H1 (cell line): ENCODE results near the gene SSBP3.

Experiments
- GABPA ChIP-seq: IDR thresholded peaks from 2 replicates; pipeline ENCODE4 v1.6.1; 2011; ENCODE audit warnings: mild to moderate bottlenecking, low read length, moderate library complexity, borderline replicate concordance; ENCODE audit not compliant: insufficient read depth
- HDAC2 ChIP-seq, 2 experiments: fragments of 300-600 bp in 1 of 2; sonication (generic) in 1 of 2; IDR thresholded peaks; 2 replicates each; pipeline ENCODE4 v1.6.1; 2011 to 2012; ENCODE audit warnings: low read depth in 2 of 2, low read length in 2 of 2, mild to moderate bottlenecking in 2 of 2, moderate library complexity in 2 of 2, borderline replicate concordance in 1 of 2, inconsistent platforms in 1 of 2
- JUND ChIP-seq: IDR thresholded peaks from 2 replicates; pipeline ENCODE4 v1.6.1; 2011; ENCODE audit warnings: mild to moderate bottlenecking, improper control_type of control experiment, low read length
- POLR2AphosphoS5 ChIP-seq: IDR thresholded peaks from 2 replicates; pipeline ENCODE4 v1.6.1; 2011; ENCODE audit warnings: low read depth, low read length
- SIRT6 ChIP-seq: IDR thresholded peaks from one replicate; pipeline ENCODE4 v1.7.1; 2012; ENCODE audit warnings: low read length, inconsistent platforms
- TF ChIP-seq, protein P1 (sequence below), 3 experiments: IDR thresholded peaks; 1 replicate in 2 of 3; 2 replicates in 1 of 3; pipeline versions ENCODE4 v1.5.1 to v1.6.1; 2011; ENCODE audit warnings: low read length in 3 of 3, mild to moderate bottlenecking in 3 of 3, inconsistent platforms in 2 of 3, low read depth in 1 of 3, moderate library complexity in 1 of 3; ENCODE audit not compliant: insufficient read depth in 1 of 3; ENCODE audit errors: control extremely low read depth in 1 of 3

DNA sequence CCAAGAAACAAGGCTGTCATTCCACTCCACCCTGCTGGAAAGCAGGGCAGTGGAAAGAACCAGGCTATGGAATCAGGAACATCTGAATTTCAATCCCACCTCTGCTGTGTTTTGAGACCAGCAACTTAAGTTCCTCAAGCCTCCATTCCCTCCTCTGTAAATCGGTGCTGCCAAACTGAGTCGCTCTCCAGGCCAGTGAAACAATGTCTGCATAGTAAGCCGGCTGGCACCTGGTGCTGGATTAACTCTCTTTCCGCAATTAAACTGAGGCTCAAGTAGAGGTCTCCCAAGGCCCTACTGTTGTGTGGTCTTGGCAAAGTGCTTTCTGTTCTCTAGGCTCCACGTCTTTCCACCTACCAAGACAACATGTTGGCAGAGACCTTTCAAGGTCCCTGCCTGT, 65.3 kb downstream of the SSBP3 start:
- TF ChIP-seq, protein P1, sequence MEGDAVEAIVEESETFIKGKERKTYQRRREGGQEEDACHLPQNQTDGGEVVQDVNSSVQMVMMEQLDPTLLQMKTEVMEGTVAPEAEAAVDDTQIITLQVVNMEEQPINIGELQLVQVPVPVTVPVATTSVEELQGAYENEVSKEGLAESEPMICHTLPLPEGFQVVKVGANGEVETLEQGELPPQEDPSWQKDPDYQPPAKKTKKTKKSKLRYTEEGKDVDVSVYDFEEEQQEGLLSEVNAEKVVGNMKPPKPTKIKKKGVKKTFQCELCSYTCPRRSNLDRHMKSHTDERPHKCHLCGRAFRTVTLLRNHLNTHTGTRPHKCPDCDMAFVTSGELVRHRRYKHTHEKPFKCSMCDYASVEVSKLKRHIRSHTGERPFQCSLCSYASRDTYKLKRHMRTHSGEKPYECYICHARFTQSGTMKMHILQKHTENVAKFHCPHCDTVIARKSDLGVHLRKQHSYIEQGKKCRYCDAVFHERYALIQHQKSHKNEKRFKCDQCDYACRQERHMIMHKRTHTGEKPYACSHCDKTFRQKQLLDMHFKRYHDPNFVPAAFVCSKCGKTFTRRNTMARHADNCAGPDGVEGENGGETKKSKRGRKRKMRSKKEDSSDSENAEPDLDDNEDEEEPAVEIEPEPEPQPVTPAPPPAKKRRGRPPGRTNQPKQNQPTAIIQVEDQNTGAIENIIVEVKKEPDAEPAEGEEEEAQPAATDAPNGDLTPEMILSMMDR (IDR thresholded peaks at IDR 0.05; ENCODE audit: control extremely low read depth in 1 of 3, insufficient read depth in 1 of 3, low read depth in 1 of 3, low read length in 3 of 3) = no peak
- TF ChIP-seq POLR2AphosphoS5 (no peak), SIRT6 (no peak), GABPA (no peak), HDAC2 (IDR thresholded peaks at IDR 0.05; ENCODE audit: borderline replicate concordance in 1 of 2, low read depth in 2 of 2, low read length in 2 of 2) (no peak), JUND (no peak)
